NB4 (cell line): ENCODE results near the gene GNPDA2.
A peak's percentile ranks its signal among the peaks of the same experiment; 100 is the strongest.

Experiments
- POLR2A ChIP-seq: IDR thresholded peaks from 2 replicates; pipeline ENCODE4 v1.6.1; 2011; ENCODE audit warnings: mild to moderate bottlenecking; ENCODE audit not compliant: insufficient read length; ENCODE audit errors: extremely low read depth
- TF ChIP-seq, protein P1 (sequence below): IDR thresholded peaks from one replicate; pipeline ENCODE4 v1.5.1; 2012; ENCODE audit warnings: low read depth, low read length

DNA sequence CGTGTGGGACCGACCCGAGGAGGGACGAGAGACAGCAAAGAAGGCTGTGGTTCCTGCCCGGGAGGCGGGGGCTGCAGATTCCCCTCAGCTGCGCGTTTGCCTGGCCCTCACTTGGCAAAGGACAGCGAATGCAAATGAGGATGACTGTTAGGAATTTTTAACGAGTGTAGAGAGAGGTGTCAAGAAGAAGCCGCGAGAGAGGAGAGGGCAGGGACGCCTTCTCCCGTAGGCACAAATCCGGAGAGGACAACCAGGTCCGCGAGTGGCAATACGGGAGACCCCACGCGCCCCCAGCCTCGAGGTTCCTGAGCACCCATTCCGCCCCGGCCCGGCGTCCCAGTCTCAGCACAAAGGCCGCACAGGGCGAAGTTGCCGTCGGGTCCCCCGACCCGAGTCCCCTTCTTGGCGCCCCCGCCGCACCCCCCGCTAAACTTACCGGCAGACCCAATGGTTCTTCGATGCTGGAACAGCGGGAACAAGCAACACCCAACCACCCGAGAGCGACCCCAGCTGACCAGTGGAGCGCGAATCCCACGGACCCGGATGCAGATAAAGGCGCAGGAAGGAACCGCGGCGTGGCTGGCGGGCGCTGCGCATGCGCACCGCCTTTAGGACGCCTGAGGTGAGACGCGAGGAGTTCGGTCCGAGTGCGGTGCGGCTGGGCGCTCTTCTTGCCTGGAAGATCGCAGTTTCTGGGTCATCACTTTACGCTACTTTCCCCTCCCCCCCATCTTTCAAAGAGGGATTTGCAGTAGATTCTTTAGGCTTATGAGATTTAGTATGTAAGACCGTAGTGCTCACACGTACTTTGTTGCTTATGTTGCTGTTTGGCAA is at the start of gene GNPDA2:
- peak; percentile 44 for TF ChIP-seq POLR2A
- TF ChIP-seq, protein P1, sequence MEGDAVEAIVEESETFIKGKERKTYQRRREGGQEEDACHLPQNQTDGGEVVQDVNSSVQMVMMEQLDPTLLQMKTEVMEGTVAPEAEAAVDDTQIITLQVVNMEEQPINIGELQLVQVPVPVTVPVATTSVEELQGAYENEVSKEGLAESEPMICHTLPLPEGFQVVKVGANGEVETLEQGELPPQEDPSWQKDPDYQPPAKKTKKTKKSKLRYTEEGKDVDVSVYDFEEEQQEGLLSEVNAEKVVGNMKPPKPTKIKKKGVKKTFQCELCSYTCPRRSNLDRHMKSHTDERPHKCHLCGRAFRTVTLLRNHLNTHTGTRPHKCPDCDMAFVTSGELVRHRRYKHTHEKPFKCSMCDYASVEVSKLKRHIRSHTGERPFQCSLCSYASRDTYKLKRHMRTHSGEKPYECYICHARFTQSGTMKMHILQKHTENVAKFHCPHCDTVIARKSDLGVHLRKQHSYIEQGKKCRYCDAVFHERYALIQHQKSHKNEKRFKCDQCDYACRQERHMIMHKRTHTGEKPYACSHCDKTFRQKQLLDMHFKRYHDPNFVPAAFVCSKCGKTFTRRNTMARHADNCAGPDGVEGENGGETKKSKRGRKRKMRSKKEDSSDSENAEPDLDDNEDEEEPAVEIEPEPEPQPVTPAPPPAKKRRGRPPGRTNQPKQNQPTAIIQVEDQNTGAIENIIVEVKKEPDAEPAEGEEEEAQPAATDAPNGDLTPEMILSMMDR = no peak
